ENCODE data around the gene SIRT2.
"Not testable (repeated sequence)": the region's sequence is repeated elsewhere in the genome, so short reads cannot be mapped to it uniquely, and the experiment has no call there.

The SIRT2 gene

GRCh38 chr19:38842439-38843174 lies 56.8 kb downstream of the SIRT2 start:
- peak; percentile 58 for DNase-seq

- peak; percentile 43 for DNase-seq
These were observed 57.5 kb downstream of the SIRT2 start for GRCh38 chr19:38841787-38842438.

- no peak for DNase-seq
These were observed 58.1 kb downstream of the SIRT2 start for GRCh38 chr19:38841180-38841766.

- no peak for DNase-seq
These were observed 58.8 kb downstream of the SIRT2 start for GRCh38 chr19:38840583-38840968.

GRCh38 chr19:38839816-38840582 lies 59.4 kb downstream of the SIRT2 start:
- DNase-seq, result no peak

- DNase-seq, result no peak
These were observed 60.2 kb downstream of the SIRT2 start for GRCh38 chr19:38838986-38839761.

GRCh38 chr19:38838208-38838985 lies 61.0 kb downstream of the SIRT2 start:
- DNase-seq, result no peak

GRCh38 chr19:38837656-38838121 lies 61.7 kb downstream of the SIRT2 start:
- no peak for DNase-seq

- DNase-seq, result no peak
These were observed 62.3 kb downstream of the SIRT2 start for GRCh38 chr19:38836983-38837626.

GRCh38 chr19:38836159-38836982 lies 63.0 kb downstream of the SIRT2 start:
- DNase-seq, result no peak

GRCh38 chr19:38834590-38834989 lies 64.8 kb downstream of the SIRT2 start:
- no peak for DNase-seq

- no peak for DNase-seq
These were observed 65.3 kb downstream of the SIRT2 start for GRCh38 chr19:38834104-38834490.

- no peak for DNase-seq
These were observed 66.4 kb downstream of the SIRT2 start for GRCh38 chr19:38833092-38833425.

- no peak for DNase-seq
These were observed 68.2 kb downstream of the SIRT2 start for GRCh38 chr19:38831142-38831605.

GRCh38 chr19:38830039-38830733 lies 69.2 kb downstream of the SIRT2 start:
- no peak for DNase-seq

GRCh38 chr19:38829203-38829602 lies 70.2 kb downstream of the SIRT2 start:
- not testable (repeated sequence) for DNase-seq
